GM12878 (cell line): ENCODE results near the gene ERN1. TPM values are rescaled to one million over a fixed set of nuclear protein-coding genes. Genes with fewer than 3 reads are reported as not detected.

ENCODE experiments used
- ATAC-seq: fragments of 200-7000 bp; cut with Tn5 transposase; 3 replicates; pipeline ENCODE4 v1.9.1; 2020; ENCODE audit warnings: mild to moderate bottlenecking, moderate library complexity
- BruUV-seq: library from RNA; stranded (reverse); fragments of 400-500 nt; replicated peaks from 2 replicates; lab custom pipeline; 2021; lab: Mats Ljungman, UMichigan
- CTCF ChIA-PET: fragments of 300-600 bp; sonication (Branson Sonifier 250); formaldehyde crosslinking; extraction: SDS; loops from one replicate; lab custom pipeline; 2021; ENCODE audit warnings: inconsistent platforms; lab: Yijun Ruan, JAX
- POLR2A ChIA-PET: fragments of 350-600 bp; formaldehyde crosslinking; extraction: SDS; loops from one replicate; lab custom pipeline; 2021; ENCODE audit warnings: inconsistent platforms; lab: Charles Lee
- RAD21 ChIA-PET: fragments of 300-600 bp; sonication (Branson Sonifier 250); formaldehyde crosslinking; loops from one replicate; lab custom pipeline; 2023; ENCODE audit warnings: antibody characterized with exemption; ENCODE audit not compliant: unreplicated experiment; lab: Charles Lee
- SMC1A ChIA-PET: fragments of 300-600 bp; sonication (Branson Sonifier 250); formaldehyde crosslinking; loops from one replicate; lab custom pipeline; 2023; ENCODE audit not compliant: unreplicated experiment, uncharacterized antibody; lab: Charles Lee
- DNase-seq: peaks from one replicate; pipeline ENCODE4 v3.0.0-alpha.2; 2011; ENCODE audit warnings: low read depth, low spot score
- FAIRE-seq: peaks from 3 replicates; lab custom pipeline; 2011; peaks lifted over from hg19 to GRCh38; lab: Jason Lieb, UNC
- H2AFZ ChIP-seq: 2 replicates; pipeline ENCODE4 v1.6.0; 2011; ENCODE audit warnings: low read depth, low read length, control low read depth; ENCODE audit not compliant: control insufficient read depth
- H3K27ac ChIP-seq: 2 replicates; pipeline ENCODE4 v1.5.1; 2011; ENCODE audit warnings: control low read depth; ENCODE audit not compliant: control insufficient read depth, insufficient read depth
- H3K27me3 ChIP-seq, 2 experiments: replicated peaks in 1 of 2; 2 replicates each; pipeline versions ENCODE4 v1.6.0 to v1.6.1; 2011; ENCODE audit warnings: low read length in 1 of 2; ENCODE audit not compliant: control insufficient read depth in 2 of 2, insufficient read depth in 2 of 2
- H3K36me3 ChIP-seq, 2 experiments: 2 replicates each; pipeline ENCODE4 v1.5.1; 2011; ENCODE audit warnings: low read length in 1 of 2; ENCODE audit not compliant: control insufficient read depth in 2 of 2, insufficient read depth in 2 of 2
- H3K4me1 ChIP-seq: 2 replicates; pipeline ENCODE4 v1.6.1; 2011; ENCODE audit warnings: mild to moderate bottlenecking, low read length, moderate library complexity, mixed read lengths; ENCODE audit not compliant: control insufficient read depth, insufficient read depth
- H3K4me2 ChIP-seq: 2 replicates; pipeline ENCODE4 v1.6.0; 2011; ENCODE audit warnings: control low read depth; ENCODE audit not compliant: control insufficient read depth, insufficient read depth
- H3K4me3 ChIP-seq: fragments of 200-600 bp; sonication (generic); 2 replicates; pipeline ENCODE4 v1.5.1; 2016
- H3K79me2 ChIP-seq: 2 replicates; pipeline ENCODE4 v1.6.0; 2011; ENCODE audit warnings: low read length; ENCODE audit not compliant: control insufficient read depth, insufficient read depth
- H3K9ac ChIP-seq: 2 replicates; pipeline ENCODE4 v1.8.0; 2011; ENCODE audit warnings: low read length, control low read depth, mixed read lengths; ENCODE audit not compliant: control insufficient read depth, insufficient read depth
- H3K9me3 ChIP-seq: replicated peaks from 3 replicates; pipeline ENCODE4 v1.5.1; 2011; ENCODE audit warnings: mild to moderate bottlenecking, low read length; ENCODE audit not compliant: control insufficient read depth, insufficient read depth
- H4K20me1 ChIP-seq: 2 replicates; pipeline ENCODE4 v1.6.0; 2011; ENCODE audit not compliant: control insufficient read depth, insufficient read depth
- ATF7 ChIP-seq: fragments of 450-650 bp; IDR thresholded peaks from 2 replicates; pipeline ENCODE4 v1.6.1; 2016; ENCODE audit warnings: low read depth, mild to moderate bottlenecking
- CHD1 ChIP-seq: IDR thresholded peaks from 2 replicates; pipeline ENCODE4 v1.6.1; 2012; ENCODE audit warnings: low read depth, low read length, improper control_type of control experiment
- CHD4 ChIP-seq: fragments of 200-600 bp; sonication (generic); IDR thresholded peaks from 2 replicates; pipeline ENCODE4 v1.6.1; 2016; ENCODE audit warnings: mild to moderate bottlenecking
- GATAD2B ChIP-seq: fragments of 450-650 bp; conservative IDR thresholded peaks from 2 replicates; pipeline ENCODE4 v1.6.1; 2017; ENCODE audit warnings: low read depth, mild to moderate bottlenecking, moderate library complexity
- HCFC1 ChIP-seq: fragments of 150-350 bp; IDR thresholded peaks from 2 replicates; pipeline ENCODE4 v1.6.1; 2014; ENCODE audit warnings: low read length
- KDM1A ChIP-seq: fragments of 200-600 bp; sonication (generic); IDR thresholded peaks from 2 replicates; pipeline ENCODE4 v1.6.1; 2016; ENCODE audit warnings: borderline replicate concordance
- MYB ChIP-seq: fragments of 150-350 bp; IDR thresholded peaks from 2 replicates; pipeline ENCODE4 v1.6.1; 2014; ENCODE audit warnings: mild to moderate bottlenecking, low read depth, low read length, borderline replicate concordance
- NFIC ChIP-seq: IDR thresholded peaks from 2 replicates; pipeline ENCODE4 v1.6.1; 2012; ENCODE audit warnings: low read depth, mild to moderate bottlenecking, inconsistent platforms, low read length, moderate library complexity
- RUNX3 ChIP-seq: IDR thresholded peaks from 2 replicates; pipeline ENCODE4 v1.6.1; 2012; ENCODE audit warnings: low read length, inconsistent platforms
- TAF1 ChIP-seq: IDR thresholded peaks from 2 replicates; pipeline ENCODE4 v1.6.1; 2011; ENCODE audit warnings: mild to moderate bottlenecking, low read depth, low read length, borderline replicate concordance
- WRNIP1 ChIP-seq: IDR thresholded peaks from 2 replicates; pipeline ENCODE4 v1.6.1; 2011; ENCODE audit warnings: low read depth, low read length, improper control_type of control experiment, borderline replicate concordance
- ZBED1 ChIP-seq: IDR thresholded peaks from 2 replicates; pipeline ENCODE4 v1.6.1; 2016; ENCODE audit warnings: borderline replicate concordance
- WGBS: methylation state at CpG from one replicate; pipeline ENCODE4 v1.1.6; 2016; ENCODE audit warnings: low lambda C conversion rate; ENCODE audit not compliant: insufficient replicate concordance, insufficient coverage; ENCODE audit errors: missing lambda C conversion rate; 5-methylcytosine and 5-hydroxymethylcytosine counted together
- in situ Hi-C: fragments of 300-500 bp; cut with MboI; formaldehyde crosslinking; loops from 9 replicates; pipeline ENCODE4 v1.14.3; 2018; ENCODE audit warnings: mixed read lengths
- intact Hi-C: fragments of 100-400 bp; cut with micrococcal nuclease; formaldehyde crosslinking; loops from one replicate; pipeline ENCODE4 v1.14.2; 2022; ENCODE audit not compliant: unreplicated experiment
- polyA plus RNA-seq, 11 experiments: library from polyadenylated mRNA; depleted of rRNA in 4 of 11; unstranded in 6 of 11; stranded (reverse) in 5 of 11; fragments of >200 nt; fragmentation: Nextera tagmentation in 4 of 11; fragmentation: Illumina TruSeq in 1 of 11; extraction: Ambion mirVana in 4 of 11; extraction: Trizol in 1 of 11; gene quantifications; 1 replicate in 1 of 11; 2 replicates in 10 of 11; pipeline versions ENCODE4 v1.2.1 to v1.2.3, GENCODE V29; 2011 to 2016; ENCODE audit warnings: inconsistent platforms in 2 of 11, missing spikeins in 2 of 11, low read depth in 1 of 11
- total RNA-seq, 4 experiments: library from RNA; depleted of rRNA in 3 of 4; stranded (reverse); fragments of >200 nt in 3 of 4; fragmentation: Illumina TruSeq in 1 of 4; extraction: Trizol in 1 of 4; gene quantifications; 2 replicates each; pipeline versions ENCODE4 v1.2.1 to v1.2.3, GENCODE V29; 2013 to 2021
- TF ChIP-seq, protein P1 (sequence below): fragments of 150-350 bp; IDR thresholded peaks from 2 replicates; pipeline ENCODE4 v1.6.1; 2016; ENCODE audit warnings: low read depth, low read length
- TF ChIP-seq, protein P2 (sequence below): IDR thresholded peaks from 2 replicates; pipeline ENCODE4 v1.6.1; 2011; ENCODE audit warnings: mild to moderate bottlenecking, low read depth, low read length, moderate library complexity; ENCODE audit not compliant: insufficient replicate concordance
- TF ChIP-seq, protein P3 (sequence below): fragments of 450-650 bp; IDR thresholded peaks from 2 replicates; pipeline ENCODE4 v1.6.1; 2017; ENCODE audit warnings: mild to moderate bottlenecking

The ERN1 gene
- total and polyA plus RNA-seq, 10 of the 15 experiments (the other 5 are each of a cell fraction or from before 2014, with no cell fraction given) = 2.6 to 19.2 (median 7.6) TPM

DNA sequence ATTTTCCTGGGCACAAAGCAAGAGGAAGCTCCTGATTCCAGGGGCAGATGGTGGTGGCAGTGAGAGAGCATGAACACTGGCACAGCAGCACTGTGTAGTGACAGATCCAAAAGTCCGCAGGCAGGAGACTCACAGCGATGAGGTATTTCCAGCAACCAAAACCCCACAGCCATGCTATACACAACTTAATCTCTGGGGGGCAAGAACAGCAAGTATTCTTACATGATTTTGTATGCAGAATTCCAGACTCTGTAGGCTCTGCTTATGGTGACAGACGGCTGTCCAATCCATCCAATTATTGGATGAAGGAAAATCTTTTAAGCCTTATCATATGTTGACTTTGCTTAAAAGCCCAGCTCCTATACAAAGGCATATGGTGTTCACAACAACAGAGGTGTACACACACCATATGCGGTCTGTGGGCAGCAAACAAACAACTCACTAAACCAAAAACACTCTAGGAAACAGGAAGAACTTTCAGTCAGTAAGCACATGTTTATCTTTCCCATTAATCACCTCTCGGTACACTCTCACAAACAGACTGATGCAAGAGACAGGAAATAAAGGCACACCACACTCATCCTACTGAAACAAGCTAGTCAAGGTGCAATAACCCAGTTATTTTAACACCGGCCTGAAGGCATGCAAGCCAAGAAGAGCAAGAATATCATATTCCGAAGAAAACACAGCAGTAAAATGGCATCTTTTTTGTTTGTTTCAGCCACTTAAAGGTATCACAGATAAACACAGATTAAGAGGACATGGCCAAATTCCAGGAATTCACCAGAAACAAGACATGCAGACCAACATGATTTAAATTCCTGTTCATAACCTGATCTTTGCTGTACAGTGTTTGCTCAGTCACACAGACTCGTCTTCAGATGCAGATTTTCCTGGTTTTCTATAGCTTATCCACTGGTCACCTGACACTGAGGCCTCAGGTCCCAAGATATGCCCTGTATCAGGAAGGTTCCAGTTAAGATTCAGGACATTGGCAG lies 47.8 kb downstream of the ERN1 start:
- Histone ChIP-seq H3K27ac (peak overlapping the region; percentile 48), H3K36me3 (peaks cover 0 to 2% of the 10 kb centered on the region in 2 experiments; a peak in 1 of 4 replicates), H3K9me3 (no peaks in the 10 kb centered on the region), H4K20me1 (no peaks in the 10 kb centered on the region), H3K4me3 (no peak overlapping the region), H3K27me3 (no peaks in the 10 kb centered on the region), H3K4me1 (peaks cover 14% of the 10 kb centered on the region), H3K4me2 (peak overlapping the region; percentile 33), H3K9ac (no peak overlapping the region), H3K79me2 (0 out of 2 replicates have a peak, but pooled peaks cover 3% of the 10 kb centered on the region), H2AFZ (no peak overlapping the region)
- peak; percentile 91 for ATAC-seq
- peak; percentile 54 for FAIRE-seq
- intact Hi-C loops = no loop called here
- ChIA-PET SMC1A (interaction anchor here (0.6 to 4.1 kb wide), 8 partner anchors 8 to 54 kb away, joined by 3 to 17 read pairs (median 4); no protein-coding TSS in a partner anchor), CTCF (interaction anchor here (0.5 to 2.1 kb wide), 12 partner anchors 8 to 242 kb away, joined by 3 to 10 read pairs (median 4); partner anchors contain the start of gene ICAM2), RAD21 (interaction anchor here (0.8 to 1.3 kb wide), 4 partner anchors 21 to 53 kb away, joined by 3 read pairs; no protein-coding TSS in a partner anchor), POLR2A (interaction anchor here (0.7 to 1.2 kb wide), 3 partner anchors 16 to 49 kb away, joined by 3 to 4 read pairs (median 3); no protein-coding TSS in a partner anchor)
- no TSS peak for BruUV-seq
- 35% methylated on average over 8 of the region's 8 CpGs for WGBS
- DNase-seq = peak; percentile 72
- in situ Hi-C loops = no loop called here
- TF ChIP-seq, protein P1, sequence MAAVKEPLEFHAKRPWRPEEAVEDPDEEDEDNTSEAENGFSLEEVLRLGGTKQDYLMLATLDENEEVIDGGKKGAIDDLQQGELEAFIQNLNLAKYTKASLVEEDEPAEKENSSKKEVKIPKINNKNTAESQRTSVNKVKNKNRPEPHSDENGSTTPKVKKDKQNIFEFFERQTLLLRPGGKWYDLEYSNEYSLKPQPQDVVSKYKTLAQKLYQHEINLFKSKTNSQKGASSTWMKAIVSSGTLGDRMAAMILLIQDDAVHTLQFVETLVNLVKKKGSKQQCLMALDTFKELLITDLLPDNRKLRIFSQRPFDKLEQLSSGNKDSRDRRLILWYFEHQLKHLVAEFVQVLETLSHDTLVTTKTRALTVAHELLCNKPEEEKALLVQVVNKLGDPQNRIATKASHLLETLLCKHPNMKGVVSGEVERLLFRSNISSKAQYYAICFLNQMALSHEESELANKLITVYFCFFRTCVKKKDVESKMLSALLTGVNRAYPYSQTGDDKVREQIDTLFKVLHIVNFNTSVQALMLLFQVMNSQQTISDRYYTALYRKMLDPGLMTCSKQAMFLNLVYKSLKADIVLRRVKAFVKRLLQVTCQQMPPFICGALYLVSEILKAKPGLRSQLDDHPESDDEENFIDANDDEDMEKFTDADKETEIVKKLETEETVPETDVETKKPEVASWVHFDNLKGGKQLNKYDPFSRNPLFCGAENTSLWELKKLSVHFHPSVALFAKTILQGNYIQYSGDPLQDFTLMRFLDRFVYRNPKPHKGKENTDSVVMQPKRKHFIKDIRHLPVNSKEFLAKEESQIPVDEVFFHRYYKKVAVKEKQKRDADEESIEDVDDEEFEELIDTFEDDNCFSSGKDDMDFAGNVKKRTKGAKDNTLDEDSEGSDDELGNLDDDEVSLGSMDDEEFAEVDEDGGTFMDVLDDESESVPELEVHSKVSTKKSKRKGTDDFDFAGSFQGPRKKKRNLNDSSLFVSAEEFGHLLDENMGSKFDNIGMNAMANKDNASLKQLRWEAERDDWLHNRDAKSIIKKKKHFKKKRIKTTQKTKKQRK = no peak
- TF ChIP-seq KDM1A (no peak), CHD4 (no peak), NFIC (peak; percentile 68; the same call in 1 of the 2 replicates), TAF1 (no peak), MYB (no peak), WRNIP1 (no peak), CHD1 (no peak), GATAD2B (no peak), ATF7 (peak; percentile 37; the same call in 1 of the 2 replicates), HCFC1 (no peak), ZBED1 (no peak), RUNX3 (peak; percentile 83)
- TF ChIP-seq, protein P2, sequence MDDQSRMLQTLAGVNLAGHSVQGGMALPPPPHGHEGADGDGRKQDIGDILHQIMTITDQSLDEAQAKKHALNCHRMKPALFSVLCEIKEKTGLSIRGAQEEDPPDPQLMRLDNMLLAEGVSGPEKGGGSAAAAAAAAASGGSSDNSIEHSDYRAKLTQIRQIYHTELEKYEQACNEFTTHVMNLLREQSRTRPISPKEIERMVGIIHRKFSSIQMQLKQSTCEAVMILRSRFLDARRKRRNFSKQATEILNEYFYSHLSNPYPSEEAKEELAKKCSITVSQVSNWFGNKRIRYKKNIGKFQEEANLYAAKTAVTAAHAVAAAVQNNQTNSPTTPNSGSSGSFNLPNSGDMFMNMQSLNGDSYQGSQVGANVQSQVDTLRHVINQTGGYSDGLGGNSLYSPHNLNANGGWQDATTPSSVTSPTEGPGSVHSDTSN = peak; percentile 40
- TF ChIP-seq, protein P3, sequence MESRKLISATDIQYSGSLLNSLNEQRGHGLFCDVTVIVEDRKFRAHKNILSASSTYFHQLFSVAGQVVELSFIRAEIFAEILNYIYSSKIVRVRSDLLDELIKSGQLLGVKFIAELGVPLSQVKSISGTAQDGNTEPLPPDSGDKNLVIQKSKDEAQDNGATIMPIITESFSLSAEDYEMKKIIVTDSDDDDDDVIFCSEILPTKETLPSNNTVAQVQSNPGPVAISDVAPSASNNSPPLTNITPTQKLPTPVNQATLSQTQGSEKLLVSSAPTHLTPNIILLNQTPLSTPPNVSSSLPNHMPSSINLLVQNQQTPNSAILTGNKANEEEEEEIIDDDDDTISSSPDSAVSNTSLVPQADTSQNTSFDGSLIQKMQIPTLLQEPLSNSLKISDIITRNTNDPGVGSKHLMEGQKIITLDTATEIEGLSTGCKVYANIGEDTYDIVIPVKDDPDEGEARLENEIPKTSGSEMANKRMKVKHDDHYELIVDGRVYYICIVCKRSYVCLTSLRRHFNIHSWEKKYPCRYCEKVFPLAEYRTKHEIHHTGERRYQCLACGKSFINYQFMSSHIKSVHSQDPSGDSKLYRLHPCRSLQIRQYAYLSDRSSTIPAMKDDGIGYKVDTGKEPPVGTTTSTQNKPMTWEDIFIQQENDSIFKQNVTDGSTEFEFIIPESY = no peak
